Kidney (tissue), 14 donors: ENCODE data around the gene OR4M1. TPM values are rescaled to one million over a fixed set of nuclear protein-coding genes. Genes with fewer than 3 reads are reported as not detected.
"Not testable (repeated sequence)": the region's sequence is repeated elsewhere in the genome, so short reads cannot be mapped to it uniquely, and the experiment has no call there.

Experiments
- DNase-seq, 5 donors: peaks; one replicate each; pipeline ENCODE4 v3.0.0-alpha.2; 2013 to 2020
- FAIRE-seq: peaks from 2 replicates; lab custom pipeline; 2012; peaks lifted over from hg19 to GRCh38; lab: Jason Lieb, UNC
- H3K27ac ChIP-seq, 2 donors: one replicate each; pipeline ENCODE4 v1.7.0; 2013; ENCODE audit warnings: low read depth in 2 of 2, low read length in 2 of 2, inconsistent platforms in 1 of 2
- H3K27me3 ChIP-seq: one replicate; pipeline ENCODE4 v1.7.1; 2013; ENCODE audit warnings: low read length, inconsistent platforms; ENCODE audit not compliant: control insufficient read depth, insufficient read depth
- H3K36me3 ChIP-seq, 3 donors: one replicate each; pipeline versions ENCODE4 v1.7.0 to v1.7.1; 2013; ENCODE audit warnings: low read length in 3 of 3, control low read depth in 1 of 3, inconsistent platforms in 1 of 3; ENCODE audit not compliant: insufficient read depth in 3 of 3, control insufficient read depth in 2 of 3
- H3K4me1 ChIP-seq, 3 donors: one replicate each; pipeline versions ENCODE4 v1.7.0 to v1.7.1; 2013; ENCODE audit warnings: low read length in 3 of 3, inconsistent platforms in 1 of 3, low read depth in 1 of 3; ENCODE audit not compliant: control insufficient read depth in 2 of 3, insufficient read depth in 2 of 3
- H3K4me3 ChIP-seq, 3 donors: one replicate each; pipeline versions ENCODE4 v1.7.0 to v1.8.1; 2013; ENCODE audit warnings: low read length in 3 of 3, control low read depth in 1 of 3, inconsistent platforms in 1 of 3
- H3K9ac ChIP-seq, 3 donors: one replicate each; pipeline versions ENCODE4 v1.7.0 to v1.7.1; 2013; ENCODE audit warnings: low read length in 3 of 3, control low read depth in 1 of 3, inconsistent platforms in 1 of 3
- H3K9me3 ChIP-seq, 3 donors: one replicate each; pipeline versions ENCODE4 v1.7.0 to v1.7.1; 2013; ENCODE audit warnings: low read length in 3 of 3, control low read depth in 1 of 3, inconsistent platforms in 1 of 3; ENCODE audit not compliant: control insufficient read depth in 2 of 3, insufficient read depth in 1 of 3
- CTCF ChIP-seq: IDR thresholded peaks from 3 replicates; pipeline ENCODE4 v1.5.1; 2012; ENCODE audit warnings: mild to moderate bottlenecking, moderate library complexity, borderline replicate concordance; ENCODE audit not compliant: insufficient read depth; ENCODE audit errors: extremely low read depth
- intact Hi-C: fragments of 100-400 bp; cut with DNase I; formaldehyde crosslinking; loops from one replicate; pipeline ENCODE4 v1.11.1; 2022
- polyA plus RNA-seq: library from polyadenylated mRNA; stranded (reverse); fragments of 350-450 nt; fragmentation: Illumina TruSeq; extraction: RNeasy Lipid Tissue Mini Kit (QIAGEN cat#74804); gene quantifications from one replicate; pipeline ENCODE4 v1.2.3, GENCODE V29; 2014; ENCODE audit warnings: low read depth, low replicate concordance; ENCODE audit not compliant: insufficient read depth
- total RNA-seq: library from RNA; stranded (reverse); fragmentation: NEBNext Ultra II Directional; extraction: Animal tissue kit (Norgen Biotek cat#: 25700); gene quantifications from one replicate; pipeline ENCODE4 v1.2.1, GENCODE V29; 2021
- donor health status: control.
- donor health status: control.
- donor health status: control.
- donor health status: control.
- donor health status: control.
- donor health status: DM: yes; HTN: yes; CAD: no.
- donor health status: Normal renal cell carcinoma (clear cell type).

Gene OR4M1
- total and polyA plus RNA-seq, 2 donors from 2014 or later = not detected

GRCh38 chr14:19771895-19772430 lies 1.3 kb upstream of the OR4M1 start:
- intact Hi-C loops = no loop called here

GRCh38 chr14:19772454-19772853 lies 850 bp upstream of the OR4M1 start:
- H3K4me1 ChIP-seq, H3K4me3 ChIP-seq, H3K9me3 ChIP-seq, intact Hi-C loops, DNase-seq, H3K9ac ChIP-seq, H3K27ac ChIP-seq, H3K36me3 ChIP-seq, H3K27me3 ChIP-seq, FAIRE-seq: not testable (repeated sequence)

More at GRCh38 chr14:19771895-19772430, 1.3 kb upstream of the OR4M1 start:
- no peaks in the 10 kb centered on the region for H3K27me3 ChIP-seq
- peaks cover 0 to 8% (median 2%) of the 10 kb centered on the region in 3 donors for H3K9me3 ChIP-seq
- FAIRE-seq (no peak), DNase-seq (no peak)
- no peaks in the 10 kb centered on the region for H3K4me1 ChIP-seq
- TF ChIP-seq CTCF = no peak
- H3K9ac ChIP-seq = no peak overlapping the region
- no peaks in the 10 kb centered on the region for H3K36me3 ChIP-seq
- no peak overlapping the region for H3K4me3 ChIP-seq
- H3K27ac ChIP-seq = no peak overlapping the region

- Histone ChIP-seq H3K4me1 (no peaks in the 10 kb centered on the region), H3K9ac (no peak overlapping the region), H3K27ac (no peak overlapping the region), H3K27me3 (no peaks in the 10 kb centered on the region), H3K4me3 (no peak overlapping the region), H3K36me3 (no peaks in the 10 kb centered on the region), H3K9me3 (peaks cover 0 to 8% (median 5%) of the 10 kb centered on the region in 3 donors)
- FAIRE-seq (peak; percentile 99), DNase-seq (no peak)
- no peak for TF ChIP-seq CTCF
- intact Hi-C loops = no loop called here
Measured at GRCh38 chr14:19775587-19775986, 2.3 kb downstream of the OR4M1 start.

GRCh38 chr14:19785848-19786247 lies 12.5 kb downstream of the OR4M1 start:
- FAIRE-seq, H3K4me3 ChIP-seq, H3K36me3 ChIP-seq, H3K27me3 ChIP-seq, H3K27ac ChIP-seq, H3K4me1 ChIP-seq, DNase-seq, intact Hi-C loops, H3K9ac ChIP-seq, H3K9me3 ChIP-seq: not testable (repeated sequence)

GRCh38 chr14:19787318-19787717 lies 14.0 kb downstream of the OR4M1 start:
- H3K27ac ChIP-seq, DNase-seq, H3K4me1 ChIP-seq, H3K9ac ChIP-seq, H3K4me3 ChIP-seq, H3K27me3 ChIP-seq, H3K36me3 ChIP-seq, intact Hi-C loops, H3K9me3 ChIP-seq, FAIRE-seq: not testable (repeated sequence)

GRCh38 chr14:19788150-19788549 lies 14.8 kb downstream of the OR4M1 start:
- H3K9me3 ChIP-seq, intact Hi-C loops, H3K9ac ChIP-seq, H3K27ac ChIP-seq, H3K4me1 ChIP-seq, H3K36me3 ChIP-seq, FAIRE-seq, H3K27me3 ChIP-seq, H3K4me3 ChIP-seq, DNase-seq: not testable (repeated sequence)

- H3K9me3 ChIP-seq, H3K27ac ChIP-seq, FAIRE-seq, DNase-seq, H3K9ac ChIP-seq, H3K36me3 ChIP-seq, H3K4me1 ChIP-seq, H3K27me3 ChIP-seq, H3K4me3 ChIP-seq, intact Hi-C loops: not testable (repeated sequence)
Measured at GRCh38 chr14:19796520-19797108, 23.3 kb downstream of the OR4M1 start.
